Adrenal gland (tissue), 5 donors: ENCODE results near the gene BCL11A.

Source experiments
- CTCF ChIP-seq, 6 experiments: fragments of 450-650 bp in 4 of 6; fragments of 200-600 bp in 2 of 6; sonication (generic) in 1 of 6; IDR thresholded peaks; 1 replicate in 5 of 6; 2 replicates in 1 of 6; pipeline versions ENCODE4 v1.5.1 to v1.8.0; 2016 to 2021; ENCODE audit warnings: antibody characterized with exemption in 6 of 6, mild to moderate bottlenecking in 2 of 6, moderate library complexity in 1 of 6
- POLR2A ChIP-seq, 2 donors: fragments of 450-650 bp; IDR thresholded peaks; one replicate each; pipeline ENCODE4 v1.6.1; 2017; ENCODE audit warnings: antibody characterized with exemption in 2 of 2, mild to moderate bottlenecking in 2 of 2, moderate library complexity in 1 of 2
- donor health status: DM: no; HTN: no; CAD: no.

- TF ChIP-seq CTCF (IDR thresholded peaks at IDR 0.05), result no peak
- no peak for TF ChIP-seq POLR2A (IDR thresholded peaks at IDR 0.05)
Observed at GRCh38 chr2:60555783-60556139, 2.3 kb upstream of the BCL11A start.
